Measurements from ENCODE around the gene SP2.

The SP2 gene

DNA sequence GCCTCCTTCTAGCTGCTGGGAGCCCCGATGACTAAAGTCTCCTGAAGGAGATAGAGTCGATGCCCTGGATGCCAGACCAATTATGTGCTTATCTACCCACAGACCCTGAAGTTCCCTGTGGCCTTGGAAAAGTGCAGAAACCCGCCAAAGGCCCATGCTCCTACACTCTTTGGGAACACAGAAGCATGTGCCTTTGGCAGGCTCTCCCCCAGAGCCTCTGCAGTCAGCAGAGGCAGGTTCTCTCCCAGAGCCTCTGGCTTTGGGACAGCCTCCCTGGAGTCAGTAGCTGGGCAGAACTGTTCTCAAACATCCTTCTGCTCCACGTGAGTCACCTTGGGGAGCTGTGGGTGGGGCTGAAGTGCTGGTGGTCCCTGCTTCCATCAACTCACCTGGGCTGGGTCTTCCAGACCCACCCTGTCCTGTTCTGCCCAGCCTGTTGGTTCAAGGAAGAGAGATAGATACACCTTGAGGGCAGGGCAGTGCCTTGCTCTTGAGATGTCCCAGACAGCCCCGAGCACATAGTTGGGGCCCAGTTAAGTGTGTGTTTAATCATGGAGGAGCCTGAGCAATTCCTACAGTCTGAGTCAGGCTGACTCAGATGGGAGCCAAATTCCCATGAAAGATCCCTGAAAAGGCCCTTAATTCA is 71.7 kb downstream of the SP2 start:
- no peak overlapping the region for H3K4me3 ChIP-seq (replicated peaks; ENCODE audit: low read depth, low read length)
- TF ChIP-seq, protein P1, sequence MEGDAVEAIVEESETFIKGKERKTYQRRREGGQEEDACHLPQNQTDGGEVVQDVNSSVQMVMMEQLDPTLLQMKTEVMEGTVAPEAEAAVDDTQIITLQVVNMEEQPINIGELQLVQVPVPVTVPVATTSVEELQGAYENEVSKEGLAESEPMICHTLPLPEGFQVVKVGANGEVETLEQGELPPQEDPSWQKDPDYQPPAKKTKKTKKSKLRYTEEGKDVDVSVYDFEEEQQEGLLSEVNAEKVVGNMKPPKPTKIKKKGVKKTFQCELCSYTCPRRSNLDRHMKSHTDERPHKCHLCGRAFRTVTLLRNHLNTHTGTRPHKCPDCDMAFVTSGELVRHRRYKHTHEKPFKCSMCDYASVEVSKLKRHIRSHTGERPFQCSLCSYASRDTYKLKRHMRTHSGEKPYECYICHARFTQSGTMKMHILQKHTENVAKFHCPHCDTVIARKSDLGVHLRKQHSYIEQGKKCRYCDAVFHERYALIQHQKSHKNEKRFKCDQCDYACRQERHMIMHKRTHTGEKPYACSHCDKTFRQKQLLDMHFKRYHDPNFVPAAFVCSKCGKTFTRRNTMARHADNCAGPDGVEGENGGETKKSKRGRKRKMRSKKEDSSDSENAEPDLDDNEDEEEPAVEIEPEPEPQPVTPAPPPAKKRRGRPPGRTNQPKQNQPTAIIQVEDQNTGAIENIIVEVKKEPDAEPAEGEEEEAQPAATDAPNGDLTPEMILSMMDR (IDR thresholded peaks at IDR 0.05; ENCODE audit: insufficient read depth, low read length, poor library complexity, severe bottlenecking): no peak
- no peaks in the 10 kb centered on the region for H3K36me3 ChIP-seq (ENCODE audit: control insufficient read depth, insufficient read depth, low read length)
- DNase-seq (ENCODE audit: extremely low read depth, insufficient read length): no peak
- no peaks in the 10 kb centered on the region for H3K27me3 ChIP-seq (replicated peaks; ENCODE audit: control insufficient read depth, insufficient read depth, low read length)

DNA sequence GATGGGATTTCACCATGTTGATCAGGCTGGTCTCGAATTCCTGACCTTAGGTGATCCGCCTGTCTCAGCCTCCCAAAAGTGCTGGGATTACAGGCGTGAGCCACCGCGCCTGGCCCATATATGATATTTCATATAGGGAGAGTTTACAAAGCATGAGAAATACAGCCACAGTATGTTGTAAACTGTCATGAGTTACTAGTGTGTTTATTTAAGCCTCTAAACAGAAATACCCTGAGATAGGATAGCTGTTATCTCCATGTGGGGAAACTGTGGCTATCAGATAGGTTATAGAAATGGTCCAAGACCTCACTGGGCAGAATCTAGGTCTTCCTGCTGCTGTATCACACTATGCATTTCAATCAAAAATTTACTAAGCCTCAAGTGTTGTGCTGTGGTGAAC is 72.8 kb downstream of the SP2 start:
- H3K27me3 ChIP-seq (replicated peaks; ENCODE audit: control insufficient read depth, insufficient read depth, low read length): no peaks in the 10 kb centered on the region
- DNase-seq (ENCODE audit: extremely low read depth, insufficient read length): no peak
- peaks cover 3% of the 10 kb centered on the region for H3K36me3 ChIP-seq (ENCODE audit: control insufficient read depth, insufficient read depth, low read length)
- TF ChIP-seq, protein P1 (IDR thresholded peaks at IDR 0.05; ENCODE audit: insufficient read depth, low read length, poor library complexity, severe bottlenecking): no peak
- no peak overlapping the region for H3K4me3 ChIP-seq (replicated peaks; ENCODE audit: low read depth, low read length)

- TF ChIP-seq, protein P1 (IDR thresholded peaks at IDR 0.05; ENCODE audit: insufficient read depth, low read length, poor library complexity, severe bottlenecking): no peak
- Histone ChIP-seq H3K4me3 (replicated peaks; ENCODE audit: low read depth, low read length) (peak overlapping the region; percentile 43), H3K27me3 (replicated peaks; ENCODE audit: control insufficient read depth, insufficient read depth, low read length) (no peaks in the 10 kb centered on the region), H3K36me3 (ENCODE audit: control insufficient read depth, insufficient read depth, low read length) (peaks cover 6% of the 10 kb centered on the region)
- DNase-seq (ENCODE audit: extremely low read depth, insufficient read length): no peak
Observed at GRCh38 chr17:47969930-47970724, 74.1 kb downstream of the SP2 start.

- H3K36me3 ChIP-seq (ENCODE audit: control insufficient read depth, insufficient read depth, low read length): peaks cover 11% of the 10 kb centered on the region
- TF ChIP-seq, protein P1 (IDR thresholded peaks at IDR 0.05; ENCODE audit: insufficient read depth, low read length, poor library complexity, severe bottlenecking): peak; percentile 97
- DNase-seq (ENCODE audit: extremely low read depth, insufficient read length): peak; percentile 99
- H3K4me3 ChIP-seq (replicated peaks; ENCODE audit: low read depth, low read length): peak within 1 kb of the TSS; percentile 93
- no peaks in the 10 kb centered on the region for H3K27me3 ChIP-seq (replicated peaks; ENCODE audit: control insufficient read depth, insufficient read depth, low read length)
Observed at GRCh38 chr17:47970725-47971499, 74.9 kb downstream of the SP2 start, which contains the start of gene CDK5RAP3. CDK5RAP3 (plus strand) TSS chr17:47971113; CDS start chr17:47971147, 34 bp downstream.

GRCh38 chr17:47973541-47973940 is 77.5 kb downstream of the SP2 start:
- Histone ChIP-seq H3K4me3 (replicated peaks; ENCODE audit: low read depth, low read length) (no peak overlapping the region), H3K36me3 (ENCODE audit: control insufficient read depth, insufficient read depth, low read length) (peaks cover 17% of the 10 kb centered on the region), H3K27me3 (replicated peaks; ENCODE audit: control insufficient read depth, insufficient read depth, low read length) (no peaks in the 10 kb centered on the region)
- DNase-seq (ENCODE audit: extremely low read depth, insufficient read length): no peak
- TF ChIP-seq, protein P1 (IDR thresholded peaks at IDR 0.05; ENCODE audit: insufficient read depth, low read length, poor library complexity, severe bottlenecking): no peak
